SK-N-SH (cell line): Measurements from ENCODE around the gene AUH. TPM values are rescaled to one million over a fixed set of nuclear protein-coding genes. Genes with fewer than 3 reads are reported as not detected.

ENCODE experiments used
- CTCF ChIA-PET: fragments of 300-600, 350-600 bp; formaldehyde crosslinking; extraction: SDS; loops from one replicate; lab custom pipeline; 2021; lab: Yijun Ruan, JAX
- POLR2A ChIA-PET: fragments of 350-600 bp; sonication (Branson Sonifier 250); formaldehyde crosslinking; extraction: SDS; loops from one replicate; lab custom pipeline; 2020; ENCODE audit warnings: antibody characterized with exemption, inconsistent platforms; lab: Yijun Ruan, JAX
- DNase-seq: peaks from one replicate; pipeline ENCODE4 v3.0.0; 2012
- H2AFZ ChIP-seq: fragments of 200-600 bp; sonication (generic); 2 replicates; pipeline ENCODE4 v1.8.1; 2016; ENCODE audit warnings: antibody characterized with exemption, mild to moderate bottlenecking, low read depth
- H3F3A ChIP-seq: fragments of 200-600 bp; sonication (generic); replicated peaks from 2 replicates; pipeline ENCODE3; 2016; ENCODE audit warnings: antibody characterized with exemption, mild to moderate bottlenecking; ENCODE audit not compliant: insufficient read depth
- H3K27ac ChIP-seq, 2 experiments: fragments of 200-500 bp in 1 of 2; fragments of 200-600 bp in 1 of 2; sonication (Bioruptor generic) in 1 of 2; sonication (generic), shearing (Covaris generic) in 1 of 2; 2 replicates each; pipeline versions ENCODE4 v1.5.1 to v1.6.1; 2014 to 2016; ENCODE audit warnings: low read depth in 2 of 2, inconsistent platforms in 1 of 2, low read length in 1 of 2, mild to moderate bottlenecking in 1 of 2, mixed read lengths in 1 of 2
- H3K27me3 ChIP-seq: fragments of 200-600 bp; sonication (generic), shearing (Covaris generic); 2 replicates; pipeline ENCODE4 v1.6.1; 2016; ENCODE audit warnings: mixed run types; ENCODE audit not compliant: insufficient read depth
- H3K36me3 ChIP-seq, 2 experiments: fragments of 200-500 bp in 1 of 2; fragments of 200-600 bp in 1 of 2; sonication (Bioruptor generic) in 1 of 2; sonication (generic) in 1 of 2; replicated peaks in 1 of 2; 2 replicates each; pipeline versions ENCODE3 to v1.5.1; 2014 to 2016; ENCODE audit warnings: low read length in 1 of 2, mild to moderate bottlenecking in 1 of 2; ENCODE audit not compliant: insufficient read depth in 2 of 2, control insufficient read depth in 1 of 2
- H3K4me1 ChIP-seq, 2 experiments: fragments of 200-500 bp in 1 of 2; fragments of 200-600 bp in 1 of 2; sonication (Bioruptor generic) in 1 of 2; sonication (generic), shearing (Covaris generic) in 1 of 2; 2 replicates each; pipeline versions ENCODE4 v1.5.1 to v1.6.1; 2014 to 2016; ENCODE audit warnings: low read depth in 1 of 2, low read length in 1 of 2, mixed run types in 1 of 2; ENCODE audit not compliant: insufficient read depth in 2 of 2, control insufficient read depth in 1 of 2
- H3K4me2 ChIP-seq: fragments of 200-600 bp; sonication (generic), shearing (Covaris generic); 2 replicates; pipeline ENCODE4 v1.6.1; 2017; ENCODE audit warnings: mixed run types
- H3K4me3 ChIP-seq, 2 experiments: fragments of 200-500 bp in 1 of 2; fragments of 200-600 bp in 1 of 2; sonication (Bioruptor generic) in 1 of 2; sonication (generic), shearing (Covaris generic) in 1 of 2; 2 replicates each; pipeline versions ENCODE4 v1.5.1 to v1.8.1; 2014 to 2016; ENCODE audit warnings: low read depth in 2 of 2, inconsistent platforms in 1 of 2, low read length in 1 of 2, mild to moderate bottlenecking in 1 of 2, mixed read lengths in 1 of 2, moderate library complexity in 1 of 2
- H3K79me2 ChIP-seq: fragments of 200-600 bp; sonication (generic); 2 replicates; pipeline ENCODE4 v1.8.1; 2017; ENCODE audit warnings: mild to moderate bottlenecking; ENCODE audit not compliant: insufficient read depth
- H3K9ac ChIP-seq: fragments of 200-600 bp; sonication (generic); 2 replicates; pipeline ENCODE4 v1.6.1; 2017; ENCODE audit warnings: mixed run types
- H3K9me2 ChIP-seq: fragments of 200-600 bp; sonication (generic); 2 replicates; pipeline ENCODE4 v1.6.1; 2017; ENCODE audit warnings: mixed run types
- H3K9me3 ChIP-seq: fragments of 200-600 bp; sonication (generic); 2 replicates; pipeline ENCODE4 v1.6.1; 2017; ENCODE audit warnings: mixed run types, mild to moderate bottlenecking, moderate library complexity
- H4K20me1 ChIP-seq: fragments of 200-600 bp; sonication (generic); 2 replicates; pipeline ENCODE4 v1.6.1; 2017; ENCODE audit warnings: mild to moderate bottlenecking, mixed run types; ENCODE audit not compliant: insufficient read depth
- CHD2 ChIP-seq: fragments of 150-350 bp; IDR thresholded peaks from 2 replicates; pipeline ENCODE4 v1.6.1; 2018; ENCODE audit warnings: low read length; ENCODE audit not compliant: partially characterized antibody
- FOSL2 ChIP-seq: IDR thresholded peaks from 2 replicates; pipeline ENCODE4 v1.4.0; 2012; ENCODE audit warnings: low read depth, mild to moderate bottlenecking, moderate library complexity, borderline replicate concordance
- GATA2 ChIP-seq: sonication (generic); formaldehyde crosslinking; IDR thresholded peaks from 2 replicates; pipeline ENCODE4 v1.5.0; 2020; ENCODE audit warnings: mild to moderate bottlenecking, missing genetic modification reagents
- PBX3 ChIP-seq: IDR thresholded peaks from 2 replicates; pipeline ENCODE4; 2012
- TEAD4 ChIP-seq: IDR thresholded peaks from 2 replicates; pipeline ENCODE4 v1.4.0; 2012; ENCODE audit warnings: mild to moderate bottlenecking, borderline replicate concordance; ENCODE audit not compliant: insufficient read depth
- WGBS: methylation state at CpG from one replicate; pipeline ENCODE4 v1.1.6; 2017; ENCODE audit warnings: low lambda C conversion rate; 5-methylcytosine and 5-hydroxymethylcytosine counted together
- polyA plus RNA-seq, 3 experiments: library from polyadenylated mRNA; depleted of rRNA; stranded (reverse); fragments of >200 nt; gene quantifications; 2 replicates each; pipeline ENCODE4 v1.2.3, GENCODE V29; 2012

Gene AUH
- polyA plus RNA-seq, 1 of the 3 experiments (the other 2 are of a cell fraction): 7.6 TPM

GRCh38 chr9:91408475-91408874, 46.8 kb upstream of the AUH start:
- H3K9ac ChIP-seq: no peak overlapping the region
- H3K9me3 ChIP-seq: no peaks in the 10 kb centered on the region
- no peak overlapping the region for H2AFZ ChIP-seq
- peak overlapping the region in 1 of 2 experiments; percentile 53; a peak in 2 of 4 replicates for H3K27ac ChIP-seq
- DNase-seq: no peak
- H3K4me1 ChIP-seq: peaks cover 0 to 8% of the 10 kb centered on the region in 2 experiments; a peak in 2 of 4 replicates
- H3K27me3 ChIP-seq: no peaks in the 10 kb centered on the region
- ChIA-PET CTCF (no interaction called here), POLR2A (no interaction called here)
- H3K36me3 ChIP-seq: peaks cover 15 to 19% of the 10 kb centered on the region in 2 experiments
- peaks cover 16% of the 10 kb centered on the region for H3F3A ChIP-seq
- 90% methylated on average over 1 of the region's 1 CpG for WGBS
- TF ChIP-seq FOSL2 (peak; percentile 27; the same call in 1 of the 2 replicates), GATA2 (CRISPR knock-in tag) (no peak), TEAD4 (no peak)
- H4K20me1 ChIP-seq: no peaks in the 10 kb centered on the region; the same call in 1 of the 2 replicates
- H3K4me3 ChIP-seq: no peak overlapping the region
- no peak overlapping the region for H3K4me2 ChIP-seq
- H3K79me2 ChIP-seq: peaks cover 26% of the 10 kb centered on the region
- no peaks in the 10 kb centered on the region for H3K9me2 ChIP-seq

DNA sequence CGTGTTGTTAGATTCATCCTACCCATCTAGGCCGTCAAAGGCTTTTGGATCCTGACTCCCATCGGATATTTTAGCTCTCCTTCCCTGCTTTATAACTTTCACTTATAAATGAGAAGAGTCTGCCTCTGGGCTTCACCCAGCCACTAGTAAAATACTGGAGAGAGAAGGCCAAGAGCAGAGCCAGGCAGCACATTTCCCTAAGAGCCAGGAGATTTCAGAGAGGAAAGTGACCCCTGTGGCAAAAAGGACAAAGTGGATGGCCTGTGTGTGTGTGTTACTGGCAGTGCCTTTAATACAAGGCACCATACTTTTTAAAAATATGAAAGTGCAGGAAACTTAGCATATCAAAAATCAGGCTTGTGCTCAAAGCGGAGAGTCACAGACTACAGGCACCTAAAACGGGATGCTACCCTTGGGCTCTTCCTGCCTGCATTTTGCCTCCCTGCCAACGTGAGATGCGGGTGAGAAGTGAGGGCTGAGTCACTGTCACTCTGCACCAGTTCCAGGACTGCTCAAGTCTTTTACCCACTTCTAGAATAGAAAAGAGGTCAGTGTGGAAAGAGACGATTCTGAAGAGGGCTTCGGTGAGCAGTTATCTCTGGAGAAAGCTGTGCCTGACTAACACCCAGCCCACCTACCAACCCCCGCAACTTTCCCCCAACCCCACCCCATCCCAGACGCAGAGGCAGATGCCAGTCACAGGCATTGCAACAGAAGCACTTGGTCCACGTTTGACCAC, 46.0 kb upstream of the AUH start:
- DNase-seq: no peak
- peaks cover 15 to 19% of the 10 kb centered on the region in 2 experiments for H3K36me3 ChIP-seq
- POLR2A ChIA-PET: no interaction called here

More for the DNA sequence above, 46.0 kb upstream of the AUH start:
- Histone ChIP-seq H3F3A (peaks cover 16% of the 10 kb centered on the region), H3K4me1 (peaks cover 0 to 8% of the 10 kb centered on the region in 2 experiments; a peak in 2 of 4 replicates), H2AFZ (no peak overlapping the region), H4K20me1 (no peaks in the 10 kb centered on the region; the same call in 1 of the 2 replicates), H3K27me3 (no peaks in the 10 kb centered on the region), H3K4me3 (no peak overlapping the region), H3K9me3 (no peaks in the 10 kb centered on the region), H3K79me2 (peaks cover 18% of the 10 kb centered on the region), H3K9ac (no peak overlapping the region), H3K4me2 (0 out of 2 replicates have a peak overlapping the region, but pooled peaks have one; percentile 22), H3K27ac (peak overlapping the region in 1 of 2 experiments; percentile 53; a peak in 2 of 4 replicates), H3K9me2 (no peaks in the 10 kb centered on the region)
- CTCF ChIA-PET: no interaction called here
- 88% methylated on average over 10 of the region's 12 CpGs for WGBS
- TF ChIP-seq PBX3 (no peak), CHD2 (no peak)
